ENCODE results near the gene SRRM2. TPM values are rescaled to one million over a fixed set of nuclear protein-coding genes. Genes with fewer than 3 reads are reported as not detected.

Gene SRRM2
- total and polyA plus RNA-seq, 9 of the 15 experiments (the other 6 are each of a cell fraction or from before 2014, with no cell fraction given) = 26.7 to 563 (median 81.1) TPM

DNA sequence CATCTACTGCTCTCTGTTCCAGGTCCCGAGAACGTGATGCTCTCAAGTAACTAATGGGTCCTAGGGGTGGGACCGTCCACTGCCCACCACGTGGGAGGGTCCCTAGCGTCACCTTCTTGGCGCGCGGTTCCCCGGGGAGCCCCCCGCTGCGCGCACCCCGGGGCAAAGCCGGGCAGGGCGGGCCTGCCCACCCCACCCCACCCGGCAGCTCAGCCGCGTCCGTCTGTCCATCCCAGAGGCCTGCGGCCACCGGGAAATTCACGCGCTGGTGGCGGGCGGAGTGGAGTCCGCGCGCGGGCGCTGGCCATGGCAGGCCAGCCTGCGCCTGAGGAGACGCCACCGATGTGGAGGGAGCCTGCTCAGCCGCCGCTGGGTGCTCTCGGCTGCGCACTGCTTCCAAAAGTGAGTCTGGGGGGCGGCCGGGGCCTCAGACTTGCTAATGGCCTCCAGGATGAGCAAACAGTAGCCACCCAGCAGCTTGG, 46.3 kb downstream of the SRRM2 start:
- intact Hi-C loops (cut with micrococcal nuclease) (no loop called here), in situ Hi-C loops (cut with MboI) (no loop called here)
- H3K4me1 ChIP-seq (replicated peaks in 1 of 2; ENCODE audit: control insufficient read depth in 2 of 2, insufficient read depth in 2 of 2, low read length in 2 of 2) = peaks cover 13 to 14% of the 10 kb centered on the region in 2 experiments
- no peaks in the 10 kb centered on the region for H3K9me3 ChIP-seq (replicated peaks; ENCODE audit: control insufficient read depth, insufficient read depth, low read depth, low read length)
- H3K4me3 ChIP-seq = no peak overlapping the region
- WGBS (ENCODE audit: insufficient coverage, low coverage, missing lambda C conversion rate) = 63% methylated on average over 11 of the region's 39 CpGs
- H3K36me3 ChIP-seq (ENCODE audit: control insufficient read depth, insufficient read depth, low read length) = no peaks in the 10 kb centered on the region
- BruUV-seq (replicated peaks) = no TSS peak
- FAIRE-seq (no peak), ATAC-seq (no peak), DNase-seq (ENCODE audit: extremely low read depth in 1 of 4, low spot score in 3 of 4) (no peak)
- no peak overlapping the region for H3K27ac ChIP-seq (ENCODE audit: extremely low read depth, low read depth, low read length)
- no peak overlapping the region for H3K9ac ChIP-seq (ENCODE audit: insufficient read depth in 1 of 2, low read depth in 2 of 2, low read length in 2 of 2)
- H3K4me2 ChIP-seq (ENCODE audit: insufficient read depth, low read length) = no peak overlapping the region
- H3K9me1 ChIP-seq (ENCODE audit: control insufficient read depth, insufficient read depth, low read length) = no peaks in the 10 kb centered on the region
- TF ChIP-seq RBBP5 (IDR thresholded peaks at IDR 0.05; ENCODE audit: borderline replicate concordance, insufficient read depth, low read length, poor library complexity, severe bottlenecking) = no peak
- TF ChIP-seq TAF1 (IDR thresholded peaks at IDR 0.05; ENCODE audit: control insufficient read depth, extremely low read depth, insufficient read depth, low read length, severe bottlenecking) = no peak
- no peak for TF ChIP-seq TBL1XR1 (IDR thresholded peaks at IDR 0.05; ENCODE audit: low read length in 2 of 2)
- no peak overlapping the region for H2AFZ ChIP-seq (ENCODE audit: low read depth, low read length)
- H4K20me1 ChIP-seq (replicated peaks; ENCODE audit: control insufficient read depth, insufficient read depth, low read length) = no peaks in the 10 kb centered on the region
- peaks cover 0 to 2% of the 10 kb centered on the region in 2 experiments; a peak in 1 of 5 replicates for H3K27me3 ChIP-seq (ENCODE audit: control insufficient read depth in 2 of 2, insufficient read depth in 2 of 2, low read length in 2 of 2)
- ChIA-PET CTCF (ENCODE audit: low intra/inter-chr PET ratio) (no interaction called here), POLR2A (no interaction called here)
- no peaks in the 10 kb centered on the region for H3K79me2 ChIP-seq (ENCODE audit: control insufficient read depth, insufficient read depth, low read length)

DNA sequence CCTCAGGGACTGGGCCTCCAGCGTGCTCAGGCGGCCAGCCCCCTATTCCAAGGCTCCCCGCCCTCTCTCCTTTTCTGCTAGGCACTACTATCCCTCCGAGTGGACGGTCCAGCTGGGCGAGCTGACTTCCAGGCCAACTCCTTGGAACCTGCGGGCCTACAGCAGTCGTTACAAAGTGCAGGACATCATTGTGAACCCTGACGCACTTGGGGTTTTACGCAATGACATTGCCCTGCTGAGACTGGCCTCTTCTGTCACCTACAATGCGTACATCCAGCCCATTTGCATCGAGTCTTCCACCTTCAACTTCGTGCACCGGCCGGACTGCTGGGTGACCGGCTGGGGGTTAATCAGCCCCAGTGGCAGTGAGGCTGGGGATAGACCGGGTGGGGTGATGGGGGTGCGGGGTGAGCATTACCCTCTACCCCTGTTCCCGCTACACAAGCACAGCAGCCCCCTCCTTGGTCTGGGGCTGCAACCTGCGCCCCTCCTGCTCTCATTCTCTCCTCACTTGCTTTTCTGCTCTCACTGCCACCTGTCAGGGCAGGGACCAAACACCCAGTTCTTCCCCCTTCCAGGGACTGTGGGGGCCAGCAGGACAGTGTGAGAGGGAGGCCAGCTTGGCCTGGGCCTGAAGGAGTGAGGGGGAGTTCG, 46.9 kb downstream of the SRRM2 start:
- BruUV-seq (replicated peaks) = no TSS peak
- in situ Hi-C loops (cut with MboI) (no loop called here), intact Hi-C loops (cut with micrococcal nuclease) (no loop called here)
- no peak overlapping the region for H3K27ac ChIP-seq (ENCODE audit: extremely low read depth, low read depth, low read length)
- H3K4me1 ChIP-seq (replicated peaks in 1 of 2; ENCODE audit: control insufficient read depth in 2 of 2, insufficient read depth in 2 of 2, low read length in 2 of 2) = peaks cover 13 to 14% of the 10 kb centered on the region in 2 experiments
- FAIRE-seq = no peak
- WGBS (ENCODE audit: insufficient coverage, low coverage, missing lambda C conversion rate) = 33% methylated on average over 17 of the region's 21 CpGs
- no peak overlapping the region for H2AFZ ChIP-seq (ENCODE audit: low read depth, low read length)
- H3K36me3 ChIP-seq (ENCODE audit: control insufficient read depth, insufficient read depth, low read length) = no peaks in the 10 kb centered on the region
- CTCF ChIA-PET (ENCODE audit: low intra/inter-chr PET ratio) = no interaction called here
- peak overlapping the region in 1 of 2 experiments; percentile 23; a peak in 2 of 4 replicates for H3K9ac ChIP-seq (ENCODE audit: insufficient read depth in 1 of 2, low read depth in 2 of 2, low read length in 2 of 2)
- ATAC-seq = no peak
- no peak overlapping the region for H3K4me2 ChIP-seq (ENCODE audit: insufficient read depth, low read length)
- POLR2A ChIA-PET = no interaction called here
- no peaks in the 10 kb centered on the region for H4K20me1 ChIP-seq (replicated peaks; ENCODE audit: control insufficient read depth, insufficient read depth, low read length)
- H3K9me3 ChIP-seq (replicated peaks; ENCODE audit: control insufficient read depth, insufficient read depth, low read depth, low read length) = peaks cover 4% of the 10 kb centered on the region; the same call in 1 of the 2 replicates
- DNase-seq (ENCODE audit: extremely low read depth in 1 of 4, low spot score in 3 of 4) = no peak
- peaks cover 2 to 5% of the 10 kb centered on the region in 2 experiments; a peak in 3 of 5 replicates for H3K27me3 ChIP-seq (ENCODE audit: control insufficient read depth in 2 of 2, insufficient read depth in 2 of 2, low read length in 2 of 2)
- no peak overlapping the region for H3K4me3 ChIP-seq
- H3K79me2 ChIP-seq (ENCODE audit: control insufficient read depth, insufficient read depth, low read length) = no peaks in the 10 kb centered on the region
- no peak for TF ChIP-seq YY1 (IDR thresholded peaks at IDR 0.05; ENCODE audit: borderline replicate concordance in 1 of 3, control insufficient read depth in 1 of 3, extremely low read depth in 1 of 3, insufficient read depth in 3 of 3, insufficient read length in 1 of 3, insufficient replicate concordance in 2 of 3, low read depth in 1 of 3, low read length in 2 of 3)
- no peak for TF ChIP-seq BDP1 (IDR thresholded peaks at IDR 0.05; ENCODE audit: insufficient read depth, insufficient read length)
- no peak for TF ChIP-seq KHSRP (IDR thresholded peaks at IDR 0.05)
- no peak for TF ChIP-seq ESRRA (IDR thresholded peaks at IDR 0.05; ENCODE audit: borderline replicate concordance, low read depth)
- TF ChIP-seq, protein P1, sequence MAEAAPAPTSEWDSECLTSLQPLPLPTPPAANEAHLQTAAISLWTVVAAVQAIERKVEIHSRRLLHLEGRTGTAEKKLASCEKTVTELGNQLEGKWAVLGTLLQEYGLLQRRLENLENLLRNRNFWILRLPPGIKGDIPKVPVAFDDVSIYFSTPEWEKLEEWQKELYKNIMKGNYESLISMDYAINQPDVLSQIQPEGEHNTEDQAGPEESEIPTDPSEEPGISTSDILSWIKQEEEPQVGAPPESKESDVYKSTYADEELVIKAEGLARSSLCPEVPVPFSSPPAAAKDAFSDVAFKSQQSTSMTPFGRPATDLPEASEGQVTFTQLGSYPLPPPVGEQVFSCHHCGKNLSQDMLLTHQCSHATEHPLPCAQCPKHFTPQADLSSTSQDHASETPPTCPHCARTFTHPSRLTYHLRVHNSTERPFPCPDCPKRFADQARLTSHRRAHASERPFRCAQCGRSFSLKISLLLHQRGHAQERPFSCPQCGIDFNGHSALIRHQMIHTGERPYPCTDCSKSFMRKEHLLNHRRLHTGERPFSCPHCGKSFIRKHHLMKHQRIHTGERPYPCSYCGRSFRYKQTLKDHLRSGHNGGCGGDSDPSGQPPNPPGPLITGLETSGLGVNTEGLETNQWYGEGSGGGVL (CRISPR knock-in tag; IDR thresholded peaks at IDR 0.05) = no peak
- no peaks in the 10 kb centered on the region for H3K9me1 ChIP-seq (ENCODE audit: control insufficient read depth, insufficient read depth, low read length)
